HG03439 (cell line): ENCODE measurements around the gene RAD51B.
"Not testable (repeated sequence)": the region's sequence is repeated elsewhere in the genome, so short reads cannot be mapped to it uniquely, and the experiment has no call there.

Experiments
- ATAC-seq: cut with Tn5 transposase; IDR thresholded peaks from one replicate; pipeline ENCODE4 v1.9.1; 2021; ENCODE audit warnings: mild to moderate bottlenecking, moderate library complexity; ENCODE audit not compliant: unreplicated experiment

Gene RAD51B

DNA sequence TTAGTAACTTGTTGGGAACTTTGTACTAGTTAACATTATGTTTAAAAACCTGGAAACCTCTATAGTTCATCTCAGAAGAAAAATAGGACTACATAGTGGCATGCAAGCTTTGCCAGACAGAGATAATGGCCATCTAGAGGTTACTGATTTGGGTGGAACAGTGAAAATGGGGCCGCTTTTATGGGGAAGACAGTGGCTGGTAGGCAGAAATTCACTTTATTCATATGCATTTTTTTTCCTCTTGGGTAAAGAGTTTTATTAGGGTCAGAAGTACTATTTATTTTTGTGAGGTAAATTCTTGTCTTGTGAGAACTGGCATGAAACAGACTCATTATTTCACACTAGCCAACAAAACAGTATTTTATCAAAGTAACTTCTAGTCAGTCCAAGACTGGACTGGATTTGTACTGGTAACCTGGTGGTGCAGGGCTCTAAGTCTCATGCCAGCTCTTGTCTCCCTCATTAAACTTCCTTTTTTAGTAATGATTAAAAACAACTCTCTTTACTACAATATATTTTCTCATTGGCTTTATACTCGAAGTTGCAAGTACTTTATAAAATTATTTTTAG lies 345.8 kb downstream of the RAD51B start:
- no peak for ATAC-seq

DNA sequence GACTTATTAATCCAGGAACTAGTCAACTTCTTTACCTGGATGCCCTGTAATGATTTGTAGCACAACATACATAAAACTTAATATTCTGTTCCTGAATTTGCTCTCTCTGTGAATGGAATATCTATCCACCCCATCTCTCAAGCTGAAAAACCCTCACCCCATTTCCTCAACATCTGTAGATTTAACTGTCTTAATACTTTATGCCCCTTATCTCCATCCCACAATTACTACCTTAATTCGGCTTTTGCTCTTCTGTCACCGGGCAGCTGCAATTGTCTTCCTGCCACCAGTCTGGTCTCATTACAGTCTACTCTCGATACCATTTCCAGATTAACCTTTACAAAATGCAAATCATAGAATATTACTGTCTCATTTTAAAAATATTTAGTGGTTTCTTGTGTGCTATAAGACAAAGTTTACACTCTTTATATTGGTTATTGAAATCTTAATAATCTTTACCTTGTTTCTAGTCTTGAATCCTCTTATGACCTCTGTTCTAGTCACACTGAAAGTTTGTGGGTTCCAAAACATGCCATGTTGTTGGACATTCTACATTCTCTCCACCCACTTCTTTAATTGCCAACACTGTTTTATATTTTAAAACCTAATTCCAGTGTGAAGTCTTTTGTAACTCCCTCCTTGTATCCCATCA lies 347.3 kb downstream of the RAD51B start:
- no peak for ATAC-seq

DNA sequence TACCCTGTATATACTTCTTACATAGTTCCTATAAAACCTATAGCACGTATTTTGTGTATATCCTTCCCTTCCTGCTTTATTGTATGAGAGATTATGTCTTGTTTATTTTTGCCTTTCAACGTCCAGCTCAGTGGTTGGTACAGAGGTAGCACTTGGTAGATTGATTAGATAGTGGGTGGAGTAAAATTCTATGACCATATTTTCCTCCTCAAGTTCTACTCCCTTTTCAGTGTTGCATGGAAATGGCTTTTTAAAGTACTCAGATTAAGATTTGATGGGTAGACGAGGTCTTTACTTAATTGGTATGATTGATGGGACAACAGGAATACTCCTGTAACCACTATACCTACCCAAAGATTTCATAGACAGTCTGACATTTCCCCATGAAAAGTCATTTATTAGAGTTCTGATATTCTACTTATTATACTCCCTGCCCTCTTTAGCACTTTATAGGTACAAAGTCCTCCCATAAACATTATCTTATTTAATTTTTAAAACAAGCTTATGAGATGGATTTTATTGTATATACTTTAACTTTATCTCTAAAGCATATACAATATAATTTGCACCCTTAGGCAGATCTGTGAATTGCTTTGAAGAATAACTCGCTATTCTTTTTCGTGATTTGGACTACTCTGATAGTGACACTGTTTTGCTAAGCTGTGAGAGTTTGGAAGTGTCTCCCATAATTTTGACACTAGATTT lies 348.0 kb downstream of the RAD51B start:
- no peak for ATAC-seq

DNA sequence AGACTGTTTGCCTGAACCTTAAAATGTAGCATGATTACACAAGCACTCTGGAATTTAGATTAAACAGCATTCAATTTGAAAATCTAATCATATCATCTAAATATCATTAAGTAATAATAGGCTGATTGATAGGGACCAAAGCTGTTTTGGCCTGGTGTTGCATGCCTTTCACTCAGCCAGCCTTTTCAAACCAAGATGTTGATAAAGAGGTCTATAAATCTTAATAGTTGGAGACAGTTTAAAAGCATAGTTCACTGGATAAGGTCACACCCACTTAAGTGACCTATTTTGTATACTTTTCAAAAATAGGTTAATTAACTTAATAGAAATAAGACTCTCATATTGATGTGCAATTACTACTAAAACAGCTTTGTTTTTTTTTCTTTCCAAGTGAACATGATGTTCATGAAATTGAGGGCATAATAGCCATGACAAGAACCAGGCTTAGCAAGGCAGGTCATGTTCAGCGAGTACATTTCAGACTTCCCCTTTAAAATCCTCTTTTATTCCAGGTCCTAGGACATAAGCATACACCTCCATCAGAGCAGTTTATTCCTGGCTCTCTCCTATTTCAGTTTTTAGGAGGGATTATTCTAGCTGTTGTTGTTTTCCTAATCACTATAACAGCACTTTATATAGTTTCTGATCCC lies 349.0 kb downstream of the RAD51B start:
- no peak for ATAC-seq

DNA sequence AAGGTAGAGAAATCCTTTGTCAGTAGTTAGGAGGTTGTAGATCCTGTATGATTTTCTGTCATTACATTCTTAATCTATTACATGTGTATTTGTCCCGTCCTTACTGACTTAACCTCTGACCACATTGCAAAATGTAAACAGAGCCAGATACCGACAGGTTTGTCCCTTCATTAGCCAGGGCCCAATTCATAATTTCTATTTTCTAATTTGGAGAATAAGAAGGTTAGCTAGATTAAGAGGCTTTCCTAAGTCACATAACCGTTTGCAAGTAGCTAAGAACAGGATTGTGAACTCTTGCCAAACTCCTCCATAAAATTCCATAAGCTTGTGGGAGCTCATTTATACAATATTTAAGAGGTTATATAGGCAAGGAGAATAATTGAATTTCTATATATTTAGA lies 352.6 kb downstream of the RAD51B start:
- ATAC-seq: no peak

DNA sequence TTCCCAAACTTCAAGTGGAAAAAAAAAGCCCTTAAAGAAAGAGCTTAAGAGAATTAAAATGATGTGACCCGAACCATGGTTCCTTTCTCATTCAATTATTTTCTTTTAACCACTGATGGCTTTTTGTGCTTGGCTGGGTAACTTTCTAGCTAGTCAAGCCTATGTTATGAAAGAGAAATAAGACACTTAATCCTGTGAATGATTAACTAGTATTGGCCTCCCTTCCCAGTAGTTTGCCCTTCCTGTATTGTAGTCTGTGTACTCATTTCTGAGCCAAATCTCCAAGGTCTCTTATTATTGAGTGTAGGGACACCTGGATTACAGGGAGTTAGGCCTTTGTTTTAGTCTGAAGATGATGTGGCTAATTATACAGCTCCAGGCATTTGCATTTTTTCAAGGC lies 353.0 kb downstream of the RAD51B start:
- ATAC-seq: no peak

DNA sequence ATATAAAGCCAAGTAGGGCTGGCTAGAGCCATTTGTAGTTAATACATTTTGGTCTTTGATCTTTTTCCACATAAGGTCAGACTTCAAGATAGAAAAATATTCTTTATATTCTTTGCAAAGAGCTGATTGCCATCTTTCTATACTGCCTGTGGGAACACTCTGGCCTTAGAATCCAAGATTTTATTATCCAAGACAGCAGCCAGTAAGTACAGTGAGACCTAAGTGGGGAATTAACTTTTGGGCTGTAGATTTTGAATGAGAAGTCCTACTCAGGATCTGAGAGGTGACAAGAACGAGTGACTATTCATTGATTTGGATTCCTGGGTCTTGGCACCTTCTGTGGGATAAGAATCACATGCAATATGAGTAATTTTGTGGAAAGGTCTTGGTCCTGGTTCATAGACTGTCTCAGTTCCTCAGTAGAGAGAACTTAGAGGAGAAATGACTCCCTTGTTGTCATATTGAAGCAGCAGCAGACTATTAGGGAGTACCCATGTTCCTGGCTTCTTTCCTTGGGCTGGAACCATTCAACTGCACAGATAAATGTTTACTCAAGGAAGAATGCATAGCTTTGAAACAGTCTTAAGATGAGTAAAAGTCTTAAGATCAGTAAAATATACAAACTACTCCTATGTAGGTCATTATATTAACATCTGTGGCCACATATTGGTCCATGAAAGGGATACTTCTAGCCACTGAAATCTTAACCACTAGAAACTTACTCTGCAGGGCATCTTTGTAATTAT lies 353.8 kb downstream of the RAD51B start:
- ATAC-seq: no peak

DNA sequence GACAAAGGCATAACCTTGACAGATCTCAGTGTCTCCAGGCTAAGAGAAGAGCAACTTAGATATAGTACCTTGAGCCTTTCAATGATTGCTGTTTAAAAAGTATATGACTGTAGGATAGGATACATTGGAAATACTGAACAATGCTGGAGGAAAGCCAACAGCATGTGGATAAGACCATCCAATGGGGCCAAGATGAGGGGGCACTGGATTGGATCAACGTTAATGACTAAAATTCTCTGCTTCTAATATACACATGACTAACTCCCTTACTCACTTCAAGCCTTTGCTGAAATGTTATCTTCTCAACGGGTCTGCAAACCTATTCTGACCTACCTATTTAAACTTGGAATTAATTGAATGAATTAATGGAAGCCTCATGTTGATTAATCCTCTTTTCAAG lies 354.9 kb downstream of the RAD51B start:
- ATAC-seq: no peak

DNA sequence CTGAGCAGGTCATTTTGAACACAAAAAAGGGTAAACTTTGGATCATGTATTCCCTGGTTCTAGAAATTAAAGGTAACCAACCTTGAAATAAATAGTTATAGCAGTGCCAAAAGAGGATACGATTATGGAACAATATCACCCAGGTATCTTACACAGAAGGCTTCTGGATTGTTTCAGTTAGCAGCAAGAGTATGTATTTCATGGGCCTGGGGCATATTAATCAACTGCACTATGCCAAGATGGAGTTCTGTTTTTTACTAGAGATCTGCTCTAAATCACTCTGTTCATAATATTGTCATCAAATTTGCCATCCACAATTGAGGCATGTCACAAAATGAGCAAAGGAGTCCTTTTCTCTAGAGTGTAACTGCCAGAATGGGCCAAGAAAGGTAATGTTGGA lies 357.1 kb downstream of the RAD51B start:
- ATAC-seq: no peak

DNA sequence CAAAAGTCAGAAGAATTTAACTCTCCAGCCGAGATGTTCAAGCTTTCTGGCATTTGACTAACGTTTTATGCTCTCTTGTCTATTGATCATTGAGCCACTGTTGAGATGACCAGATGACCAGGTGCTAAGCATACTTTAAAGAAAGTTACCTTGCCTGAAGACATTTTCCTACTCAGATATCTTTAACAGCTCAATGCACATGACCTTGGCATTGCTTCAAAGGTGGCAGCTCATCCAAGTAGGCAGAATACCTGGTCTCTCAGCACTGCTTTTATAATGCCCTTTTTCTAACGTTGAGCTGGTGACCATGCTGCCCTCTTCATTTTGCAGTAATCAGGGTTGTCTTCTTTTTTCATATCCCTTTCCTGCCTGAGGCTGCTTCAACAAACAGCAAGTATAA lies 358.1 kb downstream of the RAD51B start:
- ATAC-seq: no peak

DNA sequence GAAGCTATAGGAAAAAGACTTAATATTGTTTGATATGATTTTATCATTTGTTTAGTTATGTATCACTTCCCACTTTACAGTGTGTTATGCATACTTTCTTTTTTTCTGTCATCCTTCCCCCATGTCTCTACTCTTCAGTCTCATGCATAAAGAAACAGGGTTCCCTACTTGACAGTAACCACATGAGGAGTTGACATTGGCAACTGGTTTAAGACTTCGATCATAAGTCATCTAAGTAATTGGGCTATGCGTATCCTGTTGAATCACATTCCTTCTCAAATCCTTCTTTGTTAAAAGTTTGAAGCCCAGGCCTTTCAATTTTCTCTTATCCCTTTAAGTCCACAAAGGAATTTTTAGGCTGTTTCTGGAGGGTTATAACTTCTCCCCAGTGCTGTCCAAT lies 358.7 kb downstream of the RAD51B start:
- ATAC-seq: no peak

DNA sequence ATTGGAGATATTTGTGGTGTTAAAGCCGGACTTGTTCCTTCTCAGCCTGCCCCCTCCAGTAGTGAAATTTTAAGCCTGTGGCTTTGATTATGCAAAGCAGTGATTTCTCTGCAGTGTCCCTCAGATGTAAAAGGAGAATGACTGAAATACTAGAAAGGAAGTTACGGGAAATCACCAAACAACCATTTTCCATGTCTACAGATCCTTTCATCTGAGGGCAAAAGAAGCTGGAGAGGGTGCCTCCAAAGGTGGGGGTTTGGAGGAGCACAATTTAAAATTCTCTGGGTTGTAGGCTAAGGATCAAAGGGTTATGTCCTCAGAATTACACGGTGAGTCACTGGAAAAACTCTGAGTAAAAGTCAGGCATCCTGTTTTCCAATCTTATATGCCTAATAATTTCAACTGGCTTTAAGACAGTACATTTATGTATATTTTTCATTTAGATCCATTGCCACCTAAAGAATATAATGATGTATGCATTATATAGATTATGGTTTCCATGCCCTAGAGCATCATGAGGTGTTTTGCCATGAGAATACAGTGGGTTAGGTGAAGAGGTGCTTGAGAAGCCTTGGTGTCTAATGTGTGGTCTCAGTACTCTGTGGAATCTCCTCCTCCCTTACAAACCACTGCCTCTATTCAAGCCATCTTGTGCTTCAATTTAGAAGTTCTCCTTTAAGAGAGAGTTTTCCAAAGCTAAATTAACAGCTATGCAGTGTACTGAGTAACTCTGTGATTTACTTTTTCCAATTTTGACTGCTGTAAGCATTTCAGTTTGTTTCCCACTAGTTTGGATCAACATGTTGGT lies 362.1 kb downstream of the RAD51B start:
- ATAC-seq: no peak

DNA sequence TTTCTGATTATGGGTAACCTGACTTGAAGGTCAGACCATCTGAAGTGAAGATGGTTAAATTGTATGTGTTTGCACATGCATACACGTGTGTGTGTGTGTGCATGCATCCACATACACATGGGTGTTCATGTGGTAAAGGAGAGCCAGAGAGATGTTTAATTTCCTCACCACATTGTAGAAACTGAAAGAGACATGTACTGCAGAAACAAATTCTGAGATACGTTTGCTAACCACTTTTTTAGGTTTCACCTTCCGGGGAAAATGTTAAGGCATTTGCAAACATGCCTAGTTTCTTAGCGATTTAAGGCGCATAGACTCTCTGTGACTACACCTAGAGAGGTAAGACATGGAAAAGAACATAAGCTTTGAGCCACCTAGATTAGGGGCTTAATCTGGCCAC lies 362.9 kb downstream of the RAD51B start:
- no peak for ATAC-seq

DNA sequence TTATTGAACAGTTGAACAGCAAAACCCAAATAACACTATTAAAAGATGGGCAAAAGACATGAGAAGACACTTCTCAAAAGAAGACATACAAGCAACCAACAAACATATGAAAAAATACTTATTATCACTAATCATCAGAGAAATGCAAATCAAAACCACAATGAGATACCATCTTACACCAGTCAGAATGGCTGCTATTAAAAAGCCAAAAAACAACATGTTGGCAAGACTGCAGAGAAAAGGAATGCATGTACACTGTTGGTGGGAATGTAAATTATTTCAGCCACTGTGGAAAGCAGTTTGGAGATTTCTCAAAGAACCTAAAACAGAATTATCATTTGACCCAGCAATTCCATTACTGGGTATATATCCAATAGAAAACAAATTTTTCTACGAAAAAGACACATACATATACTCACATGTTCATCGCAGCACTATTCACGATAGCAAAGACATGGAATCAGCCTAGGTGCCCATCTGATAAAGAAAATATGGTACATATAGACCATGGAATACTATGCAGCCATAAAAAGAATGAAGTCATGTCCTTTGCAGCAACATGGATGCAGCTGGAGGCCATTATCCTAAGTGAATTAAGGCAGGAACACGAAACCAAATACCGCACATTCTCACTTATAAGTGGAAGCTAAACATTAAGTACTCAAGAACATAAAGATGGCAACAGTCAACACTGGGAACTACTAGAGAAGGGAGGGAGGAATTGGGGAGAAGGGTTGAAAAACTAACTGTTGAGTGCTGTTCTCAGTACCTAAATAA lies 367.1 kb downstream of the RAD51B start:
- ATAC-seq: not testable (repeated sequence)

DNA sequence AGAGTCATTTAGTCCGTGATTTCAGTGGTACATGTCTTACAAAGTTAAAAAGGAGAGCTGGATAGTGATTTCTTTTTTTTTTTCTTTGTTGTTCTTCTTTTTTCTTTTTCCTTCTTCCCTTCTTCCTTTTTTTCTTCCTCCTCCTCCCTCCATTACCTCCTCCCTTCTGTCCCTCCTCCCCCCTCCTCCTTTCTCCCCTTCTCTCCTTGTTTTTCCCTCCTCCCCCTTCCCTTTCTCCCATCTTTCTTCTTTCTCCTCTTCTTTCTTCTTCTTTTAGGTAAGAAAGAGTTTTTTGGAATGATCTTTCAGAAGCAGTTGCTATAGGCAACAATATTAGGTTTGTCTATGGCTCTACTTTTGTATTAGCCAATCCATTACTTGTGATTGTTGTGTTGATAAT lies 368.6 kb downstream of the RAD51B start:
- ATAC-seq: no peak

DNA sequence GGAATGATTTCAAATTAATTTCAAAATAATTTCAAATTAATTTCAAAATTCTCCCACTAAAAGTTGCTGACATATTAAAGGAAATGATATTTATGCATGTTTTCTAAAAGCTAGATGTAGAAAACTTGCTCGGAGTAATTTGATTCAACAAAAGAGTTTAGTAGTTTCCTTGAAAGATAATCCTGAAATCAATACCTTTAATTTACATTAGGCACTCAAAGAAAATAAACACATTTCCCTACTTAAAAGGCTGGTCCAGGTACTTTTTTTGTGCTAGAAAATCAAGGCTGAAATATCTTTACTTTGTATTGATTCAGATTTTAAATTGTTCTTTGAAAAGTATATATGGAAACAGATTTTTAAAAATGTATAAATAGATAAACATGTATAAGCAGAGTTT lies 370.5 kb downstream of the RAD51B start:
- no peak for ATAC-seq

DNA sequence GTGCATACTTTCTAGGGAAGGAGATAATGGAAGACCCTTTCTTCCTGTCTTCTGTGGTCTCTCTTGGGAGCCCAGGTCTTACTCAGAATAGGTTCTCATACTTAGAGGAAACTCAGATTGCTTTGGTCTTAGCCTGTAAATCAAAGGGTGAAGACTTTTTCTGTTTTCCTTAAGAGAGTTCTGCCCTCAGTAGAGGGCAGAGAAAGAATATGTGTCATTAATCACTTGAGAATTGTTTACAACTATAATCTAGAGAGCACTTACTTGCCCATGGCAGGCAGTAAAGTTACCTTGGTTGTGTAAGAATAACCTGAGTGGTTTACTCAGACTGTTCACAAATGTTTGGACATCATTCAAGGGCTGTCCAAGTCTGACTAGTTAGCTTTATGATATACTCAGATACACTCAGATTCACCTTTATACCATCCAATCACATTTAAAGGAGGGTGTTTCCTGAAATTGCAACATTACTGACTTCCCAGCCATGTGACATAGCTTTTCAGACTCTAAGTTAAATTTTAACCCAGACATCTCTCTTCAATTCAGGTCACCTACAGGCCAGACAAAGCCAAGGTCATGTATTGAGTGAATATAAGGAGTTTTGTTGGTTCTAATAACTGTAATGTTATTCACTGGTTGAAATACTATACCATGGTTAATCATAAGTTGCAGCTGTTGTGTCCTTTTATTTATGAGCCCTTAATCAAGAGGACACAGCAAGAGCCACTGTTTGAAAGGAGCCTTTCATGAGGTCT lies 372.2 kb downstream of the RAD51B start:
- ATAC-seq: no peak

DNA sequence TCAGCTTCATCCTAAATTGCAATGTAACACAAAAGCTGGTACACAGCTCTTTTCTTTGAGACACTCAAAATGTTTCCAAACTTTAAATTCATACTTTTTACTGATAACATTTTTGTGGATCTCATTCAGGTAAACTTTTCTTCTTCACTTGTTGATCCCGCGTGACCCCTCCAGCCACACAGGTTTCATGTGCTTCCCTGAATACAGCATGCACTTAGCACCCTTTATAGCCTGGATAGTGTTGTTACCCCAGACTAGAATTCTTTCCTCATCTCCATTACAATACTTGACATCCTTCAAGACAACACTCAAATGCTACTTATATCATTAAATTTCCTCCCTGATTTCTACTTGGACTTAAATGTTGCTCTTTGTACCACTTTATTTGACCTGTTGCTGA lies 373.4 kb downstream of the RAD51B start:
- ATAC-seq: no peak
